ENCODE results near the gene VAC14.

- no peak for TF ChIP-seq CTCF (IDR thresholded peaks at IDR 0.05)
- no peak for TF ChIP-seq NFIC (IDR thresholded peaks at IDR 0.05; ENCODE audit: borderline replicate concordance)
- no peak for TF ChIP-seq EZH2phosphoT487 (IDR thresholded peaks at IDR 0.05; ENCODE audit: borderline replicate concordance, low read depth)
- no peak for TF ChIP-seq SMC3 (IDR thresholded peaks at IDR 0.05; ENCODE audit: low read depth, low read length)
- TF ChIP-seq RAD21 (IDR thresholded peaks at IDR 0.05; ENCODE audit: low read length), result no peak
- no peak for TF ChIP-seq RFX5 (IDR thresholded peaks at IDR 0.05; ENCODE audit: low read length)
- no peak for TF ChIP-seq YY1 (IDR thresholded peaks at IDR 0.05; ENCODE audit: low read depth)
- TF ChIP-seq FOSL2 (IDR thresholded peaks at IDR 0.05; ENCODE audit: borderline replicate concordance, low read depth), result no peak
- no peak for TF ChIP-seq GATA2 (CRISPR knock-in tag; IDR thresholded peaks at IDR 0.05)
- no peak for TF ChIP-seq CHD2 (IDR thresholded peaks at IDR 0.05; ENCODE audit: low read length, partially characterized antibody)
- no peak for TF ChIP-seq TAF1 (IDR thresholded peaks at IDR 0.05; ENCODE audit: borderline replicate concordance, low read depth, low read length)
- no peak for TF ChIP-seq NRF1 (IDR thresholded peaks at IDR 0.05; ENCODE audit: low read depth, low read length)
- TF ChIP-seq, protein P1, sequence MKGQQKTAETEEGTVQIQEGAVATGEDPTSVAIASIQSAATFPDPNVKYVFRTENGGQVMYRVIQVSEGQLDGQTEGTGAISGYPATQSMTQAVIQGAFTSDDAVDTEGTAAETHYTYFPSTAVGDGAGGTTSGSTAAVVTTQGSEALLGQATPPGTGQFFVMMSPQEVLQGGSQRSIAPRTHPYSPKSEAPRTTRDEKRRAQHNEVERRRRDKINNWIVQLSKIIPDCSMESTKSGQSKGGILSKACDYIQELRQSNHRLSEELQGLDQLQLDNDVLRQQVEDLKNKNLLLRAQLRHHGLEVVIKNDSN (IDR thresholded peaks at IDR 0.05; ENCODE audit: borderline replicate concordance, low read depth), result no peak
Measured at GRCh38 chr16:70713342-70713741, 87.6 kb downstream of the VAC14 start.

All from SK-N-SH (cell line).